ENCODE measurements around the gene SAMD3. TPM values are rescaled to one million over a fixed set of nuclear protein-coding genes. Genes with fewer than 3 reads are reported as not detected.

The SAMD3 gene
- total and polyA plus RNA-seq, 2 experiments from 2014 or later: 3.8 to 4.9 TPM

DNA sequence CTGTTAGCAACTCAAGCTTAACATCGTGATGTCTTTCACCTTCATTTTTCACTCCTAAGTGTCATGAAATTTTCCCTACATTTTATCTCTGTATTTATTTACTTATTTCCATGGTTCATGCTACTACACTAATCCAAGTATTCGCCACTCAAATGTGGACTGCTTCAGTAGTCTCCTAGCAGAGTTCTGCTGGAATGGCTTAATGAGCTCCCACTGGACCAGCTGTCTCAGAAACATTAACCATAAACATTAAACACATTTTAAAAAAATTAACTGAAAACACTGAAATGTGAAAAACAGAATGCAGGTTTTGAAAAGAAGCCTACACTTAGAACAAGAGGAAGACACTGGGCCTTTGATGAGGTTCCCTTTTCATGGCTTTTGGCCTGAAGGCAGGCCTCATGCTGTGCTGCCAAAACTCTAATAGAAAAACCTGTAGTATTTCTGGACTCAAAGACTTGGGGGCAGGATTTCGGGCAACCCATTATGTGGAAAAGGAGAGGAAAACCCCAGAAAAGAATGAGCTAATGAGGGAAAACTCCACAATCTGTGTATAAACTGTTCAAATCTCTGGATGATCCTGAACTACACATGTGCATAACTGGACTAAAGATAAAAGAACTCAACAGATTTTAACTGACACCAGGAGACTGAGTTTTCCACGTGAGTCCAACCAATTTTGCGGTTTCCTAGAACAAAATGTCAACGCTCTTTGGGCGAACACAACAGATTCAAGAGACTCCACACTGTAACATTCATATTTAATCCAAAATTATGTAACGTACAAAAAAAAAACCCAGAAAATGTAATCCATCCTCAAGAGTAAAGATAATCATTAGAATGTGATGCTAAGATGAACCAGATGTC, 33.0 kb downstream of the SAMD3 start:
- Histone ChIP-seq H3K27me3 (ENCODE audit: insufficient read depth) (no peaks in the 10 kb centered on the region), H3K4me1 (ENCODE audit: insufficient read depth) (no peaks in the 10 kb centered on the region), H3F3A (replicated peaks; ENCODE audit: low read depth) (no peaks in the 10 kb centered on the region), H3K27ac (ENCODE audit: low read depth) (no peak overlapping the region), H3K4me2 (no peak overlapping the region), H3K79me2 (replicated peaks; ENCODE audit: insufficient read depth) (no peaks in the 10 kb centered on the region), H3K9me2 (ENCODE audit: insufficient read depth) (peaks cover 6% of the 10 kb centered on the region; the same call in 1 of the 2 replicates), H4K20me1 (replicated peaks; ENCODE audit: insufficient read depth) (no peaks in the 10 kb centered on the region), H2AFZ (no peak overlapping the region), H3K4me3 (no peak overlapping the region), H3K36me3 (ENCODE audit: insufficient read depth) (peaks cover 4% of the 10 kb centered on the region; the same call in 1 of the 2 replicates)
- no peak overlapping the region for H3K27ac Mint-ChIP-seq
- H3K4me1 Mint-ChIP-seq: peaks cover 5% of the 10 kb centered on the region
- DNase-seq (ENCODE audit: low spot score): no peak
- peaks cover 38% of the 10 kb centered on the region for H3K9me3 Mint-ChIP-seq
- TF ChIP-seq STAT1 (IDR thresholded peaks at IDR 0.05; ENCODE audit: unreplicated experiment) (no peak), REST (IDR thresholded peaks at IDR 0.05; ENCODE audit: unreplicated experiment) (no peak), ZNF462 (CRISPR knock-in tag; IDR thresholded peaks at IDR 0.05) (no peak), ZNF331 (CRISPR knock-in tag; IDR thresholded peaks at IDR 0.05; ENCODE audit: low read depth) (no peak), JUNB (IDR thresholded peaks at IDR 0.05; ENCODE audit: unreplicated experiment) (no peak), NANOG (IDR thresholded peaks at IDR 0.05; ENCODE audit: borderline replicate concordance) (no peak), ZNF114 (CRISPR knock-in tag; IDR thresholded peaks at IDR 0.05) (no peak), EZH2phosphoT487 (IDR thresholded peaks at IDR 0.05; ENCODE audit: unreplicated experiment) (no peak), POLR2AphosphoS5 (IDR thresholded peaks at IDR 0.05; ENCODE audit: low read depth) (no peak), EZH2 (IDR thresholded peaks at IDR 0.05; ENCODE audit: low read depth, unreplicated experiment) (no peak), CREB1 (CRISPR knock-in tag; IDR thresholded peaks at IDR 0.05; ENCODE audit: low read depth) (no peak), CTCF (conservative IDR thresholded peaks at IDR 0.05; ENCODE audit: low read depth in 2 of 2) (no peak)
- TF ChIP-seq, protein P1, sequence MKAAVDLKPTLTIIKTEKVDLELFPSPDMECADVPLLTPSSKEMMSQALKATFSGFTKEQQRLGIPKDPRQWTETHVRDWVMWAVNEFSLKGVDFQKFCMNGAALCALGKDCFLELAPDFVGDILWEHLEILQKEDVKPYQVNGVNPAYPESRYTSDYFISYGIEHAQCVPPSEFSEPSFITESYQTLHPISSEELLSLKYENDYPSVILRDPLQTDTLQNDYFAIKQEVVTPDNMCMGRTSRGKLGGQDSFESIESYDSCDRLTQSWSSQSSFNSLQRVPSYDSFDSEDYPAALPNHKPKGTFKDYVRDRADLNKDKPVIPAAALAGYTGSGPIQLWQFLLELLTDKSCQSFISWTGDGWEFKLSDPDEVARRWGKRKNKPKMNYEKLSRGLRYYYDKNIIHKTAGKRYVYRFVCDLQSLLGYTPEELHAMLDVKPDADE (IDR thresholded peaks at IDR 0.05): no peak
- ATAC-seq: no peak
- H3K36me3 Mint-ChIP-seq (ENCODE audit: low read depth): peaks cover 51% of the 10 kb centered on the region
- no peak overlapping the region for H3K4me3 Mint-ChIP-seq
- H3K27me3 Mint-ChIP-seq (ENCODE audit: insufficient read depth, low read depth, poor library complexity): peaks cover 10% of the 10 kb centered on the region
